Endothelial cell of umbilical vein (primary cell): ENCODE measurements around the gene ZBTB32. TPM values are rescaled to one million over a fixed set of nuclear protein-coding genes. Genes with fewer than 3 reads are reported as not detected.

Experiments
- BruUV-seq: library from RNA; stranded (reverse); fragments of 400-500 nt; replicated peaks from 2 replicates; lab custom pipeline; 2021; lab: Mats Ljungman, UMichigan
- CTCF ChIA-PET: fragments of 300-600, 350-600 bp; sonication (Branson Sonifier 250); formaldehyde crosslinking; loops from one replicate; lab custom pipeline; 2021; ENCODE audit warnings: antibody characterized with exemption, inconsistent platforms; lab: Charles Lee
- POLR2A ChIA-PET: fragments of 300-600, 350-600 bp; sonication (Branson Sonifier 250); formaldehyde crosslinking; loops from one replicate; lab custom pipeline; 2021; ENCODE audit warnings: antibody characterized with exemption, inconsistent platforms; lab: Charles Lee
- DNase-seq: peaks from one replicate; pipeline ENCODE4 v3.0.0-alpha.2; 2011; ENCODE audit warnings: low read depth, low spot score
- FAIRE-seq: peaks from 2 replicates; lab custom pipeline; 2011; peaks lifted over from hg19 to GRCh38; lab: Jason Lieb, UNC
- H2AFZ ChIP-seq: 2 replicates; pipeline ENCODE4 v1.6.0; 2012; ENCODE audit warnings: low read depth, low read length, control low read depth, inconsistent platforms
- H3K27ac ChIP-seq: 2 replicates; pipeline ENCODE4 v1.5.1; 2011; ENCODE audit warnings: low read depth, mild to moderate bottlenecking, control low read depth, low read length, moderate library complexity; ENCODE audit not compliant: insufficient read depth
- H3K27me3 ChIP-seq, 2 experiments: 2 replicates each; pipeline versions ENCODE4 v1.6.0 to v1.6.1; 2011; ENCODE audit warnings: low read length in 2 of 2, mixed read lengths in 1 of 2; ENCODE audit not compliant: control insufficient read depth in 2 of 2, insufficient read depth in 2 of 2
- H3K36me3 ChIP-seq, 2 experiments: 2 replicates in 1 of 2; 3 replicates in 1 of 2; pipeline ENCODE4 v1.5.1; 2011; ENCODE audit warnings: low read length in 2 of 2, mild to moderate bottlenecking in 1 of 2, moderate library complexity in 1 of 2; ENCODE audit not compliant: control insufficient read depth in 2 of 2, insufficient read depth in 2 of 2; ENCODE audit errors: extremely low read depth in 1 of 2
- H3K4me1 ChIP-seq: 3 replicates; pipeline ENCODE4 v1.5.1; 2011; ENCODE audit warnings: mild to moderate bottlenecking, low read length; ENCODE audit not compliant: control insufficient read depth, insufficient read depth; ENCODE audit errors: extremely low read depth
- H3K4me2 ChIP-seq: 2 replicates; pipeline ENCODE4 v1.6.1; 2011; ENCODE audit warnings: low read length, control low read depth, mixed read lengths; ENCODE audit not compliant: insufficient read depth
- H3K4me3 ChIP-seq, 3 experiments: fragments of 200-600 bp in 1 of 3; sonication (generic), shearing (Covaris generic) in 1 of 3; replicated peaks in 1 of 3; 2 replicates each; pipeline ENCODE4 v1.5.1; 2011 to 2016; ENCODE audit warnings: control low read depth in 3 of 3, low read length in 3 of 3, mild to moderate bottlenecking in 2 of 3, inconsistent platforms in 1 of 3, low read depth in 1 of 3, moderate library complexity in 1 of 3; ENCODE audit not compliant: insufficient read depth in 1 of 3
- H3K79me2 ChIP-seq: 2 replicates; pipeline ENCODE4 v1.6.0; 2012; ENCODE audit warnings: low read length, inconsistent platforms; ENCODE audit not compliant: control insufficient read depth, insufficient read depth
- H3K9ac ChIP-seq: replicated peaks from 2 replicates; pipeline ENCODE3; 2011; ENCODE audit warnings: low read length, control low read depth; ENCODE audit not compliant: insufficient read depth; ENCODE audit errors: extremely low read depth
- H3K9me1 ChIP-seq: replicated peaks from 3 replicates; pipeline ENCODE4 v1.6.0; 2011; ENCODE audit warnings: mild to moderate bottlenecking, low read length; ENCODE audit not compliant: control insufficient read depth, insufficient read depth; ENCODE audit errors: extremely low read depth
- H3K9me3 ChIP-seq: replicated peaks from 2 replicates; pipeline ENCODE4 v1.5.1; 2012; ENCODE audit warnings: low read length, inconsistent platforms; ENCODE audit not compliant: control insufficient read depth, insufficient read depth
- H4K20me1 ChIP-seq: replicated peaks from 2 replicates; pipeline ENCODE3; 2011; ENCODE audit warnings: mild to moderate bottlenecking, low read length; ENCODE audit not compliant: control insufficient read depth, insufficient read depth; ENCODE audit errors: extremely low read depth
- EZH2 ChIP-seq: IDR thresholded peaks from 2 replicates; pipeline ENCODE4 v1.6.1; 2012; ENCODE audit warnings: borderline replicate concordance, low read depth, mild to moderate bottlenecking, moderate library complexity, low read length, inconsistent platforms; ENCODE audit not compliant: severe bottlenecking
- FOS ChIP-seq: IDR thresholded peaks from 2 replicates; pipeline ENCODE4 v1.6.1; 2011; ENCODE audit warnings: mild to moderate bottlenecking, low read length, moderate library complexity, borderline replicate concordance; ENCODE audit not compliant: insufficient read depth
- GATA2 ChIP-seq: IDR thresholded peaks from 2 replicates; pipeline ENCODE4 v1.7.0; 2011; ENCODE audit warnings: low read depth, mild to moderate bottlenecking, moderate library complexity, mixed read lengths, low read length; ENCODE audit not compliant: insufficient read length, insufficient read depth
- JUN ChIP-seq: IDR thresholded peaks from 2 replicates; pipeline ENCODE4 v1.6.1; 2011; ENCODE audit warnings: borderline replicate concordance, low read depth; ENCODE audit not compliant: insufficient read length, insufficient read depth
- MYC ChIP-seq: IDR thresholded peaks from one replicate; pipeline ENCODE4 v1.6.1; 2011; ENCODE audit warnings: mild to moderate bottlenecking, low read depth, low read length
- POLR2A ChIP-seq: IDR thresholded peaks from 2 replicates; pipeline ENCODE4 v1.6.1; 2012; ENCODE audit warnings: low read depth, mild to moderate bottlenecking, control low read depth, low read length
- POLR2AphosphoS5 ChIP-seq: IDR thresholded peaks from 2 replicates; pipeline ENCODE4 v1.6.1; 2012; ENCODE audit warnings: low read depth, mild to moderate bottlenecking, control low read depth, low read length, moderate library complexity; ENCODE audit not compliant: insufficient read depth
- dilution Hi-C: fragments of 300-500 bp; cut with MboI; formaldehyde crosslinking; loops from one replicate; pipeline ENCODE4 v1.15.0; 2019; ENCODE audit warnings: low sequenced_read_pairs; ENCODE audit not compliant: extremely low pct_ligation_motif_present
- intact Hi-C: fragments of 100-400 bp; cut with micrococcal nuclease; formaldehyde crosslinking; loops from one replicate; pipeline ENCODE4 v1.10.0; 2022
- polyA plus RNA-seq, 4 experiments: library from polyadenylated mRNA; depleted of rRNA in 3 of 4; stranded (reverse) in 3 of 4; unstranded in 1 of 4; fragments of >200 nt; gene quantifications; 2 replicates each; pipeline versions ENCODE4 v1.2.1 to v1.2.3, GENCODE V29; 2011 to 2012; ENCODE audit warnings: missing spikeins in 1 of 4
- total RNA-seq: library from RNA; stranded (reverse); gene quantifications from 2 replicates; pipeline ENCODE4 v1.2.3, GENCODE V29; 2021
- TF ChIP-seq, protein P1 (sequence below), 2 donors: IDR thresholded peaks; 1 replicate in 1 of 2; 2 replicates in 1 of 2; pipeline ENCODE4 v1.5.1; 2011; ENCODE audit warnings: low read length in 2 of 2, mild to moderate bottlenecking in 2 of 2, moderate library complexity in 2 of 2, control low read depth in 1 of 2, inconsistent platforms in 1 of 2, low read depth in 1 of 2; ENCODE audit not compliant: insufficient read depth in 1 of 2; ENCODE audit errors: extremely low read depth in 1 of 2
- TF ChIP-seq, protein P2 (sequence below): IDR thresholded peaks from 2 replicates; pipeline ENCODE4 v1.6.1; 2011; ENCODE audit not compliant: insufficient read depth, insufficient read length

The ZBTB32 gene
- total and polyA plus RNA-seq, 2 donors (not counting 3 experiments of a cell fraction or from before 2014, with no cell fraction given): not detected

DNA sequence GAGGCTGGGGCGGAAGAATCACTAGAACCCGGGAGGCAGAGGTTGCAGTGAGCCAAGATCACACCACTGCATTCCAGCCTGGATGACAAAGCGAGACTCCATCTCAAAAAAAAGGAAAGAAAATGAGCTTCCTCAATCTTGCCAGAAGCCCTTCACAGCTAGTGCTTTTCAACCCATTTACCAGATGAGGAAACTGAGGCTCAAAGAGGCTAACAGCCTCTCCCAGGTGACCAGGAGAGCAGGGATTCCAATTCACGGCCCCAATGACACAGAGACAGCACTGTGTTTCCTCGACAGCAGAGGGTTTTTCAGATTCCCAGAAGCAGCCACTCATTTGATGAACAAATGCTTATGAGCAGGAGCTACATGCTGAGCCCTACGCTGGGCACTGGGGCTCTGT, 34.8 kb upstream of the ZBTB32 start:
- H3K4me2 ChIP-seq: no peak overlapping the region
- no peak overlapping the region for H2AFZ ChIP-seq
- DNase-seq (no peak), FAIRE-seq (no peak)
- no peaks in the 10 kb centered on the region for H3K79me2 ChIP-seq
- no peaks in the 10 kb centered on the region for H4K20me1 ChIP-seq
- no peaks in the 10 kb centered on the region for H3K36me3 ChIP-seq
- CTCF ChIA-PET: no interaction called here
- no peak overlapping the region for H3K4me3 ChIP-seq
- no peaks in the 10 kb centered on the region for H3K9me1 ChIP-seq
- no peak overlapping the region for H3K9ac ChIP-seq
- H3K9me3 ChIP-seq: no peaks in the 10 kb centered on the region
- H3K27ac ChIP-seq: no peak overlapping the region
- TF ChIP-seq EZH2: no peak
- TF ChIP-seq, protein P1, sequence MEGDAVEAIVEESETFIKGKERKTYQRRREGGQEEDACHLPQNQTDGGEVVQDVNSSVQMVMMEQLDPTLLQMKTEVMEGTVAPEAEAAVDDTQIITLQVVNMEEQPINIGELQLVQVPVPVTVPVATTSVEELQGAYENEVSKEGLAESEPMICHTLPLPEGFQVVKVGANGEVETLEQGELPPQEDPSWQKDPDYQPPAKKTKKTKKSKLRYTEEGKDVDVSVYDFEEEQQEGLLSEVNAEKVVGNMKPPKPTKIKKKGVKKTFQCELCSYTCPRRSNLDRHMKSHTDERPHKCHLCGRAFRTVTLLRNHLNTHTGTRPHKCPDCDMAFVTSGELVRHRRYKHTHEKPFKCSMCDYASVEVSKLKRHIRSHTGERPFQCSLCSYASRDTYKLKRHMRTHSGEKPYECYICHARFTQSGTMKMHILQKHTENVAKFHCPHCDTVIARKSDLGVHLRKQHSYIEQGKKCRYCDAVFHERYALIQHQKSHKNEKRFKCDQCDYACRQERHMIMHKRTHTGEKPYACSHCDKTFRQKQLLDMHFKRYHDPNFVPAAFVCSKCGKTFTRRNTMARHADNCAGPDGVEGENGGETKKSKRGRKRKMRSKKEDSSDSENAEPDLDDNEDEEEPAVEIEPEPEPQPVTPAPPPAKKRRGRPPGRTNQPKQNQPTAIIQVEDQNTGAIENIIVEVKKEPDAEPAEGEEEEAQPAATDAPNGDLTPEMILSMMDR (IDR thresholded peaks at IDR 0.05; ENCODE audit: extremely low read depth in 1 of 2, insufficient read depth in 1 of 2, low read depth in 1 of 2, low read length in 2 of 2): no peak
- TF ChIP-seq JUN: no peak
- no peak for TF ChIP-seq POLR2A
- no peak for TF ChIP-seq MYC
- TF ChIP-seq FOS: no peak
- no peak for TF ChIP-seq POLR2AphosphoS5
- TF ChIP-seq, protein P2, sequence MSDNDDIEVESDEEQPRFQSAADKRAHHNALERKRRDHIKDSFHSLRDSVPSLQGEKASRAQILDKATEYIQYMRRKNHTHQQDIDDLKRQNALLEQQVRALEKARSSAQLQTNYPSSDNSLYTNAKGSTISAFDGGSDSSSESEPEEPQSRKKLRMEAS: no peak
- no peak for TF ChIP-seq GATA2
- no TSS peak for BruUV-seq
- POLR2A ChIA-PET: no interaction called here
- dilution Hi-C loops: no loop called here
- peaks cover 2 to 3% of the 10 kb centered on the region in 2 experiments for H3K27me3 ChIP-seq
- intact Hi-C loops: no loop called here
- no peaks in the 10 kb centered on the region for H3K4me1 ChIP-seq
